Measurements from ENCODE around the gene COL4A2.

The COL4A2 gene

DNA sequence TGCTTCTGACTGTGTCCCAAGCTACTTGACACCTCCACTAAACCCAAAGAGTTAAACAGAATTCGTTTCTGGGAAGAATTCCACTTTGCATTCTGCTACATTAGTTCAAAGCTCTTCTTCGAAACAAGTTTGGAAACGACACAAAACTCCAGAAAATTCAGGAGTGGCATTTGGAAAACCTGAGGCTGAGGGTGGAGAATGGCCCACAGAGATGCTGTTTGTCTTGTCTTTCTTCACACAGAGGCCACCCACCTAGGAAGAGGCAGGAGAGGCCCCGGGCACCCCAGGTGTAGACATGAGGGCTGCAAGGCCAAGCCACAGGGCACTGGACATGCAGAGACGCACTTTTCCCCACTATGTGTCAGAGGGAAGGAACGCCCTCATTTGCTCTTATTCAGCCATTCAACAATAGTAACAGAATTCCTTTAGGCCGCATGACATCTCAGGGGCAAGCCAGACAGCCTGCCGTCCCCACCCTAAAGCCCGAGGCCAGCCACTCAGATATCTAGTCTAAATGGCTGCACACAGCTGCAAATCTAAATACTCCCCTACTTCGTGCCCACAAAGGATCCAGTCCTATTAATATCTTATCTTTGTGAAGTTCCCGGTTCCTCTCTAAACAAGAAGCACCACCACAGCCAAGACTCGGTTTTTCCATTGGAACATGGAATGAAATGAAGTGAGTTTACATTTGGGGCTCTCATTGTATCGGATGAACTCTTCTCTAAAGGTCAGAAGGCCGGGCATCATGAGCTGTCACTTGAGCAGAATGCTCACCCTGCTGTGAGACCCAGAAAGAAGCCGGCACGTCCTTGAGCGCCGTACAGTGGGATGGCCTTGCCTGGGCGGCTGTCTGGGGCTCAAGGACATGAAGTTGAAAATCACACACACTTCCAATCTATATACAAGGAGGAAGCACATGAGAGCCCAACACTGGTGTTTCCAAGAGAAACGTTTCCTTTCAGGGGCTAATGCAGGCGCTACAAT lies 20.0 kb upstream of the COL4A2 start:
- ChIA-PET POLR2A (no interaction called here), CTCF (no interaction called here)
- TF ChIP-seq SP1 (IDR thresholded peaks at IDR 0.05): no peak
- TF ChIP-seq, protein P1, sequence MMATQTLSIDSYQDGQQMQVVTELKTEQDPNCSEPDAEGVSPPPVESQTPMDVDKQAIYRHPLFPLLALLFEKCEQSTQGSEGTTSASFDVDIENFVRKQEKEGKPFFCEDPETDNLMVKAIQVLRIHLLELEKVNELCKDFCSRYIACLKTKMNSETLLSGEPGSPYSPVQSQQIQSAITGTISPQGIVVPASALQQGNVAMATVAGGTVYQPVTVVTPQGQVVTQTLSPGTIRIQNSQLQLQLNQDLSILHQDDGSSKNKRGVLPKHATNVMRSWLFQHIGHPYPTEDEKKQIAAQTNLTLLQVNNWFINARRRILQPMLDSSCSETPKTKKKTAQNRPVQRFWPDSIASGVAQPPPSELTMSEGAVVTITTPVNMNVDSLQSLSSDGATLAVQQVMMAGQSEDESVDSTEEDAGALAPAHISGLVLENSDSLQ (IDR thresholded peaks at IDR 0.05): no peak
- no peak for TF ChIP-seq LEF1 (IDR thresholded peaks at IDR 0.05; ENCODE audit: borderline replicate concordance)
- no peak for TF ChIP-seq ELF4 (IDR thresholded peaks at IDR 0.05)
- no peak for TF ChIP-seq BHLHE40 (IDR thresholded peaks at IDR 0.05; ENCODE audit: borderline replicate concordance)
- no peak for TF ChIP-seq CTBP1 (IDR thresholded peaks at IDR 0.05; ENCODE audit: borderline replicate concordance)
- TF ChIP-seq TARDBP (IDR thresholded peaks at IDR 0.05): no peak
- TF ChIP-seq L3MBTL2 (conservative IDR thresholded peaks at IDR 0.05): no peak
- TF ChIP-seq ZNF384 (IDR thresholded peaks at IDR 0.05): no peak
- TF ChIP-seq FOXA1 (IDR thresholded peaks at IDR 0.05): no peak
- TF ChIP-seq ARNT (IDR thresholded peaks at IDR 0.05): no peak
- no peak for DNase-seq (ENCODE audit: extremely low spot score)

DNA sequence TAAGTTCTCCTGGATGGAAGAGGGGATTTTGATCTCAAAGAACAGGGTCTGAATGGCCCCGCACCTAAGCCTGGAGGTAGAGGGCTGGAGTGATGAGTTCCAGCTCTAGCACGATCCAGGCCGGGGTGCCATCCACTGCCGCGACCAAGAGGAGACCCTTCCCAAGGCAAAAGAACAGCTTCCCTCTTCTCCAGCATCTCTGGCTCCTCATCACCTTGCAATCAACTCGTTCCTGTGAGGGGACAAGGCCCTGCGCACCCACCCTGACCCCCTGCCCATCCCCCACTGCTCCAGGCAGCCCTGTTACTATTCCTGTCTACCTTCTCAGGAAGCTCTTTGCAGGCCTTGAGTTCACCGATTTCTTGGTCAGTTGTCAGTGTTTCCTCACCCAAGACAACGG lies 17.9 kb upstream of the COL4A2 start:
- TF ChIP-seq TARDBP (IDR thresholded peaks at IDR 0.05) (no peak), SP1 (IDR thresholded peaks at IDR 0.05) (no peak), BHLHE40 (IDR thresholded peaks at IDR 0.05; ENCODE audit: borderline replicate concordance) (no peak), FOXA1 (IDR thresholded peaks at IDR 0.05) (no peak), L3MBTL2 (conservative IDR thresholded peaks at IDR 0.05) (no peak), HDGF (IDR thresholded peaks at IDR 0.05; ENCODE audit: borderline replicate concordance) (no peak), ARNT (IDR thresholded peaks at IDR 0.05) (no peak), NFRKB (IDR thresholded peaks at IDR 0.05) (no peak), CTBP1 (IDR thresholded peaks at IDR 0.05; ENCODE audit: borderline replicate concordance) (no peak)
- DNase-seq (ENCODE audit: extremely low spot score): no peak
- CTCF ChIA-PET: no interaction called here
- POLR2A ChIA-PET: no interaction called here

GRCh38 chr13:110289661-110290060 lies 17.4 kb upstream of the COL4A2 start:
- ChIA-PET POLR2A (no interaction called here), CTCF (no interaction called here)
- DNase-seq (ENCODE audit: extremely low spot score): no peak
- TF ChIP-seq CTBP1 (IDR thresholded peaks at IDR 0.05; ENCODE audit: borderline replicate concordance) (no peak), FOXA1 (IDR thresholded peaks at IDR 0.05) (no peak), SUZ12 (IDR thresholded peaks at IDR 0.05) (no peak), BHLHE40 (IDR thresholded peaks at IDR 0.05; ENCODE audit: borderline replicate concordance) (no peak), HDGF (IDR thresholded peaks at IDR 0.05; ENCODE audit: borderline replicate concordance) (no peak), FOXM1 (IDR thresholded peaks at IDR 0.05; ENCODE audit: borderline replicate concordance) (no peak), ELF4 (IDR thresholded peaks at IDR 0.05) (no peak), FOXK2 (IDR thresholded peaks at IDR 0.05) (no peak), ARNT (IDR thresholded peaks at IDR 0.05) (no peak), SP1 (IDR thresholded peaks at IDR 0.05) (no peak), ZNF384 (IDR thresholded peaks at IDR 0.05) (no peak), NFRKB (IDR thresholded peaks at IDR 0.05) (no peak), TARDBP (IDR thresholded peaks at IDR 0.05) (no peak), L3MBTL2 (conservative IDR thresholded peaks at IDR 0.05) (no peak), LEF1 (IDR thresholded peaks at IDR 0.05; ENCODE audit: borderline replicate concordance) (no peak)
- TF ChIP-seq, protein P1 (IDR thresholded peaks at IDR 0.05): no peak

GRCh38 chr13:110290153-110290552 lies 16.9 kb upstream of the COL4A2 start:
- ChIA-PET POLR2A (no interaction called here), CTCF (no interaction called here)
- no peak for DNase-seq (ENCODE audit: extremely low spot score)
- no peak for TF ChIP-seq FOXM1 (IDR thresholded peaks at IDR 0.05; ENCODE audit: borderline replicate concordance)
- TF ChIP-seq FOXK2 (IDR thresholded peaks at IDR 0.05): no peak
- TF ChIP-seq, protein P1 (IDR thresholded peaks at IDR 0.05): no peak
- TF ChIP-seq NFRKB (IDR thresholded peaks at IDR 0.05): no peak
- TF ChIP-seq HDGF (IDR thresholded peaks at IDR 0.05; ENCODE audit: borderline replicate concordance): no peak
- TF ChIP-seq L3MBTL2 (conservative IDR thresholded peaks at IDR 0.05): no peak
- no peak for TF ChIP-seq ELF4 (IDR thresholded peaks at IDR 0.05)
- TF ChIP-seq BHLHE40 (IDR thresholded peaks at IDR 0.05; ENCODE audit: borderline replicate concordance): no peak
- TF ChIP-seq CTBP1 (IDR thresholded peaks at IDR 0.05; ENCODE audit: borderline replicate concordance): no peak
- TF ChIP-seq ARNT (IDR thresholded peaks at IDR 0.05): no peak
- TF ChIP-seq LEF1 (IDR thresholded peaks at IDR 0.05; ENCODE audit: borderline replicate concordance): no peak
- TF ChIP-seq ZNF384 (IDR thresholded peaks at IDR 0.05): no peak
- no peak for TF ChIP-seq TARDBP (IDR thresholded peaks at IDR 0.05)
- no peak for TF ChIP-seq SP1 (IDR thresholded peaks at IDR 0.05)
- TF ChIP-seq FOXA1 (IDR thresholded peaks at IDR 0.05): no peak

GRCh38 chr13:110290826-110291225 lies 16.3 kb upstream of the COL4A2 start:
- CTCF ChIA-PET: no interaction called here
- POLR2A ChIA-PET: interaction anchor here (0.6 kb wide), 1 partner anchor 10 kb away, joined by 3 read pairs; no protein-coding TSS in a partner anchor
- TF ChIP-seq ELF4 (IDR thresholded peaks at IDR 0.05) (no peak), FOXM1 (IDR thresholded peaks at IDR 0.05; ENCODE audit: borderline replicate concordance) (no peak), SP1 (IDR thresholded peaks at IDR 0.05) (no peak), BHLHE40 (IDR thresholded peaks at IDR 0.05; ENCODE audit: borderline replicate concordance) (no peak)
- TF ChIP-seq, protein P1 (IDR thresholded peaks at IDR 0.05): no peak
- DNase-seq (ENCODE audit: extremely low spot score): no peak
